HL-60 (cell line): ENCODE data around the gene CDH23.
A peak's percentile ranks its signal among the peaks of the same experiment; 100 is the strongest.

Source experiments
- DNase-seq, 2 experiments: peaks; one replicate each; pipeline ENCODE4 v3.0.0-alpha.2; 2010 to 2020; ENCODE audit warnings: low read depth in 1 of 2, low spot score in 1 of 2
- H3K27ac ChIP-seq: fragments of 250-450 bp; sonication (Bioruptor Pico); replicated peaks from 2 replicates; pipeline ENCODE4 v1.5.1; 2020; ENCODE audit warnings: mild to moderate bottlenecking, moderate library complexity
- H3K27me3 ChIP-seq: fragments of 250-450 bp; sonication (Bioruptor Pico); 2 replicates; pipeline ENCODE4 v1.5.1; 2021; ENCODE audit warnings: mild to moderate bottlenecking, moderate library complexity; ENCODE audit not compliant: insufficient read depth, poor library complexity, severe bottlenecking
- H3K4me3 ChIP-seq: replicated peaks from 2 replicates; pipeline ENCODE4 v1.5.1; 2011; ENCODE audit warnings: mild to moderate bottlenecking, control low read depth, low read length; ENCODE audit not compliant: insufficient read depth
- GABPA ChIP-seq: IDR thresholded peaks from 2 replicates; pipeline ENCODE4 v1.6.1; 2012; ENCODE audit warnings: low read depth
- POLR2AphosphoS5 ChIP-seq: IDR thresholded peaks from 2 replicates; pipeline ENCODE4 v1.6.1; 2012; ENCODE audit warnings: low read depth
- SPI1 ChIP-seq: IDR thresholded peaks from 2 replicates; pipeline ENCODE4 v1.6.1; 2012; ENCODE audit warnings: low read depth, mild to moderate bottlenecking, borderline replicate concordance
- TF ChIP-seq, protein P1 (sequence below): IDR thresholded peaks from one replicate; pipeline ENCODE4 v1.5.1; 2011; ENCODE audit warnings: low read length, control low read depth, inconsistent platforms; ENCODE audit not compliant: insufficient read depth
- TF ChIP-seq, protein P2 (sequence below): IDR thresholded peaks from 2 replicates; pipeline ENCODE4 v1.6.1; 2012; ENCODE audit warnings: low read depth; ENCODE audit not compliant: insufficient replicate concordance

CDH23 gene

DNA sequence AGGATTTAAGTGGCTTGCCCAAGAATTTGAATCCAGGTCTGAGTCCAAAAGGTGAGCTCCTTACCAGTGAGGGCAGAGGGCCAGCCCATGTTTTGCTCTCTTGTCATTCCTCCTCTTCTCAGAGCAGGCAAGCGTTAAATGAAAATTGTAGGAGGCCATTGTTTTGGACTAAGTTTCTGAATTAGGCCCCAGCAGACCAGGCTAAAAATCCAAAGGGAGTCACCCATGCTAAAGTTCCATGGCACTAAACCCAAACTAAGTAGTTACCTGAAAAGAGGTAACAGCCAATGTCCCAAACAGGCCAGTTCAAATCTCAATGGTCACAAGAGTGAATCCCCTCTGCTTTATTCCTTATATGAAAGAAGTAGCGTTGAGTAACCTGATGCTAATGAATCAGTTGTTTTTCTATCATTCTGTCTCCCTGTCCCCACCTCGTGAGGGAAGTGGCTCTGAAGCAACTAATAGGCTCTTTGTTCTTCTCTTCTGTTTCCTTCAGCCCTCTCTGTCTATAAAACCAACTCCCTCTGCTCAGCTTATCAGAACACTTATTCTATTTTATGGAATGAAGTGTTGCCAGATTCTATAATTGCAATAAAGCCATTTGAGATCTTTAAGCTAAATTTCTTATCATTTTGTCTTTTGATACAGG is 17.5 kb upstream of the CDH23 start:
- no peak for TF ChIP-seq SPI1
- Histone ChIP-seq H3K27me3 (no peaks in the 10 kb centered on the region), H3K4me3 (no peak overlapping the region), H3K27ac (peak overlapping the region; percentile 63)
- no peak for DNase-seq

DNA sequence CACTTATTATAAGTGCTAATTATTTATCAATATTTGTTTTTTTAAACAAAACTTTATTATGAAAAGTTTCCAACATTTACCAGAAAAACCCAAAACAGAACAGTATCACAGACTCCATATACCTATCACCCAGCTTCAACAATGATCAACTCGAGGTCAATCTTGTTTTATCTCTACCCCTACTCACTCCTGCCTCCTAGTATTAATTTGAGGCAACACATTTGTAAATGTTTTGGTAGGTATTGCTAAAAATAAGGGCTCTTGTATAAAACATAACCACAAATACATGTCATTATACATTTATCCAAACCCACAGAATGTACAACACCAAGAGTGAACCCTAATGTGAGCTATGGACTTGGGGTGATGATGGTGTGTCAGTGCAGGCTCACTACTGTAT is 15.9 kb upstream of the CDH23 start:
- Histone ChIP-seq H3K27ac (no peak overlapping the region), H3K4me3 (no peak overlapping the region), H3K27me3 (no peaks in the 10 kb centered on the region)
- DNase-seq, result no peak
- TF ChIP-seq, protein P1, sequence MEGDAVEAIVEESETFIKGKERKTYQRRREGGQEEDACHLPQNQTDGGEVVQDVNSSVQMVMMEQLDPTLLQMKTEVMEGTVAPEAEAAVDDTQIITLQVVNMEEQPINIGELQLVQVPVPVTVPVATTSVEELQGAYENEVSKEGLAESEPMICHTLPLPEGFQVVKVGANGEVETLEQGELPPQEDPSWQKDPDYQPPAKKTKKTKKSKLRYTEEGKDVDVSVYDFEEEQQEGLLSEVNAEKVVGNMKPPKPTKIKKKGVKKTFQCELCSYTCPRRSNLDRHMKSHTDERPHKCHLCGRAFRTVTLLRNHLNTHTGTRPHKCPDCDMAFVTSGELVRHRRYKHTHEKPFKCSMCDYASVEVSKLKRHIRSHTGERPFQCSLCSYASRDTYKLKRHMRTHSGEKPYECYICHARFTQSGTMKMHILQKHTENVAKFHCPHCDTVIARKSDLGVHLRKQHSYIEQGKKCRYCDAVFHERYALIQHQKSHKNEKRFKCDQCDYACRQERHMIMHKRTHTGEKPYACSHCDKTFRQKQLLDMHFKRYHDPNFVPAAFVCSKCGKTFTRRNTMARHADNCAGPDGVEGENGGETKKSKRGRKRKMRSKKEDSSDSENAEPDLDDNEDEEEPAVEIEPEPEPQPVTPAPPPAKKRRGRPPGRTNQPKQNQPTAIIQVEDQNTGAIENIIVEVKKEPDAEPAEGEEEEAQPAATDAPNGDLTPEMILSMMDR, result no peak
- TF ChIP-seq SPI1 (no peak), POLR2AphosphoS5 (no peak), GABPA (no peak)
- TF ChIP-seq, protein P2, sequence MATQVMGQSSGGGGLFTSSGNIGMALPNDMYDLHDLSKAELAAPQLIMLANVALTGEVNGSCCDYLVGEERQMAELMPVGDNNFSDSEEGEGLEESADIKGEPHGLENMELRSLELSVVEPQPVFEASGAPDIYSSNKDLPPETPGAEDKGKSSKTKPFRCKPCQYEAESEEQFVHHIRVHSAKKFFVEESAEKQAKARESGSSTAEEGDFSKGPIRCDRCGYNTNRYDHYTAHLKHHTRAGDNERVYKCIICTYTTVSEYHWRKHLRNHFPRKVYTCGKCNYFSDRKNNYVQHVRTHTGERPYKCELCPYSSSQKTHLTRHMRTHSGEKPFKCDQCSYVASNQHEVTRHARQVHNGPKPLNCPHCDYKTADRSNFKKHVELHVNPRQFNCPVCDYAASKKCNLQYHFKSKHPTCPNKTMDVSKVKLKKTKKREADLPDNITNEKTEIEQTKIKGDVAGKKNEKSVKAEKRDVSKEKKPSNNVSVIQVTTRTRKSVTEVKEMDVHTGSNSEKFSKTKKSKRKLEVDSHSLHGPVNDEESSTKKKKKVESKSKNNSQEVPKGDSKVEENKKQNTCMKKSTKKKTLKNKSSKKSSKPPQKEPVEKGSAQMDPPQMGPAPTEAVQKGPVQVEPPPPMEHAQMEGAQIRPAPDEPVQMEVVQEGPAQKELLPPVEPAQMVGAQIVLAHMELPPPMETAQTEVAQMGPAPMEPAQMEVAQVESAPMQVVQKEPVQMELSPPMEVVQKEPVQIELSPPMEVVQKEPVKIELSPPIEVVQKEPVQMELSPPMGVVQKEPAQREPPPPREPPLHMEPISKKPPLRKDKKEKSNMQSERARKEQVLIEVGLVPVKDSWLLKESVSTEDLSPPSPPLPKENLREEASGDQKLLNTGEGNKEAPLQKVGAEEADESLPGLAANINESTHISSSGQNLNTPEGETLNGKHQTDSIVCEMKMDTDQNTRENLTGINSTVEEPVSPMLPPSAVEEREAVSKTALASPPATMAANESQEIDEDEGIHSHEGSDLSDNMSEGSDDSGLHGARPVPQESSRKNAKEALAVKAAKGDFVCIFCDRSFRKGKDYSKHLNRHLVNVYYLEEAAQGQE, result no peak

DNA sequence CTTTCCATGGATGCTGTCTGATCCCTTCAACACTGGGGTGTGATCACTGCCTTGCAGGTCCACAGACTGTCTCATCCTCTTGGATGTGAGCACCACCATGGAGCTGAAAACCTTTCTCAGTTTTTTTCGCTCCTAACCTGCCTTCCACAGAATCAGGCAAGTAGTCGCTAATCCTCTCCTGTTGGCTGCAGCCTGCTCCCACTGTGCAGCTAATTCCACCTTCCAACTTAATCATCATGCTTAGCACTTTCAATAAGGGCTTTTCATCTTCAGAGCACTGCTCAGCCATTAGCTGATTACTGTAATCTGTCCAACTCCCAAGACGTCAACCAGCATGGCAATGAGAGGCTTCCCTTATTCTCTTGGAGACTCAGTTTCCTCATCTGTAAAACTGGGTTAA is 15.1 kb upstream of the CDH23 start:
- no peak for TF ChIP-seq GABPA
- TF ChIP-seq POLR2AphosphoS5, result no peak
- no peak overlapping the region; the same call in 1 of the 2 replicates for H3K27ac ChIP-seq
- H3K4me3 ChIP-seq, result no peak overlapping the region
- no peak for DNase-seq
- H3K27me3 ChIP-seq, result no peaks in the 10 kb centered on the region

DNA sequence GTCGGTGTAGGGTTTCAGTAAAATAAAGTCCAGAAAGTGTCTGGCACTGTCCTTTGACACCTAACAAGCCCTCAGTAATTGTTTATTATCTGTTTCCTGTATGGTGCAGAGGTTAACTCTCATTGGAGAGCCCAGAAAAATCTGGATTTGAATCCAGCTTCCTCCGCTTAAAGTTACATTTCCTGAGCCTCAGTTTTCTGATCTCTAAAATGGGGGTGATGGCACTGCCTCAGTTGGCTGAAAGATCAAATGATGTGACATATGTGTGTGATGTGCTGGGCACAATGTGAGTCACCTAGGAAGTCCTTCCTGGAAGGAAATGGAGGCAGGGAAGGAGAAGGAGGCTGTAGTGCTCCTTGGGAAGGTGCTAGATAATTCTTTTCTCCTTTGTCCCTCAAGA is 14.7 kb upstream of the CDH23 start:
- TF ChIP-seq, protein P1, result no peak
- TF ChIP-seq GABPA (no peak), POLR2AphosphoS5 (no peak), SPI1 (no peak)
- TF ChIP-seq, protein P2, result no peak
- Histone ChIP-seq H3K4me3 (no peak overlapping the region), H3K27ac (peak overlapping the region; percentile 66), H3K27me3 (no peaks in the 10 kb centered on the region)
- DNase-seq, result no peak

GRCh38 chr10:71382757-71383156 is 14.0 kb upstream of the CDH23 start:
- DNase-seq, result peak; percentile 79 to 83
- Histone ChIP-seq H3K27ac (peak overlapping the region; percentile 66), H3K4me3 (no peak overlapping the region), H3K27me3 (no peaks in the 10 kb centered on the region)
- TF ChIP-seq SPI1, result no peak
- TF ChIP-seq, protein P2, result no peak
- TF ChIP-seq, protein P1, result no peak
- no peak for TF ChIP-seq GABPA
- TF ChIP-seq POLR2AphosphoS5, result peak; percentile 54; the same call in 1 of the 2 replicates
